Nephron (organoid): ENCODE results near the gene CARMIL1.

Experiments used
- H3K27ac Mint-ChIP-seq, 3 experiments: 2 replicates each; pipeline ENCODE4 v1.8.0; 2020; ENCODE audit warnings: mixed read lengths in 3 of 3, mild to moderate bottlenecking in 2 of 3, moderate library complexity in 1 of 3
- H3K27me3 Mint-ChIP-seq: 2 replicates; pipeline ENCODE4 v1.8.0; 2021; ENCODE audit warnings: low read depth, mild to moderate bottlenecking, moderate library complexity, mixed read lengths
- H3K36me3 Mint-ChIP-seq: 2 replicates; pipeline ENCODE4 v1.8.0; 2020; ENCODE audit warnings: low read depth, mixed read lengths
- H3K4me1 Mint-ChIP-seq: 2 replicates; pipeline ENCODE4 v1.8.0; 2020; ENCODE audit warnings: mixed read lengths
- H3K4me3 Mint-ChIP-seq, 3 experiments: 2 replicates each; pipeline ENCODE4 v1.8.0; 2020; ENCODE audit warnings: mild to moderate bottlenecking in 3 of 3, mixed read lengths in 3 of 3, moderate library complexity in 2 of 3
- H3K9me3 Mint-ChIP-seq: 2 replicates; pipeline ENCODE4 v1.8.0; 2020; ENCODE audit warnings: mixed read lengths
- CTCF ChIP-seq, 3 experiments: fragments of 200-600 bp; sonication (generic); IDR thresholded peaks; one replicate each; pipeline ENCODE4 v1.5.0; 2021; ENCODE audit warnings: antibody characterized with exemption in 3 of 3; ENCODE audit not compliant: unreplicated experiment in 3 of 3

CARMIL1 gene

GRCh38 chr6:25661129-25661779, 382.1 kb downstream of the CARMIL1 start:
- Mint-ChIP-seq H3K9me3 (no peaks in the 10 kb centered on the region), H3K4me3 (no peak overlapping the region), H3K27ac (no peak overlapping the region), H3K36me3 (no peaks in the 10 kb centered on the region), H3K4me1 (no peaks in the 10 kb centered on the region), H3K27me3 (no peaks in the 10 kb centered on the region)
- no peak for TF ChIP-seq CTCF (IDR thresholded peaks at IDR 0.05; ENCODE audit: unreplicated experiment in 3 of 3)

- Mint-ChIP-seq H3K36me3 (no peaks in the 10 kb centered on the region), H3K27ac (no peak overlapping the region), H3K4me3 (no peak overlapping the region), H3K9me3 (no peaks in the 10 kb centered on the region), H3K27me3 (peaks cover 4% of the 10 kb centered on the region), H3K4me1 (no peaks in the 10 kb centered on the region)
- no peak for TF ChIP-seq CTCF (IDR thresholded peaks at IDR 0.05; ENCODE audit: unreplicated experiment in 3 of 3)
Observed at GRCh38 chr6:25665455-25665854, 386.3 kb downstream of the CARMIL1 start.

- Mint-ChIP-seq H3K9me3 (no peaks in the 10 kb centered on the region), H3K4me3 (no peak overlapping the region), H3K36me3 (no peaks in the 10 kb centered on the region), H3K27me3 (peaks cover 17% of the 10 kb centered on the region), H3K4me1 (no peaks in the 10 kb centered on the region), H3K27ac (no peak overlapping the region)
- TF ChIP-seq CTCF (IDR thresholded peaks at IDR 0.05; ENCODE audit: unreplicated experiment in 3 of 3): no peak
Observed at GRCh38 chr6:25669413-25669812, 390.2 kb downstream of the CARMIL1 start.
